Head of caudate nucleus (tissue), 42 donors: ENCODE results near the gene NR3C2.

Experiments used
- DNase-seq, 42 donors: peaks; one replicate each; pipeline versions ENCODE4 v3.0.0 to v3.0.0-alpha.2; 2020 to 2021; ENCODE audit warnings: mixed read lengths in 7 of 42
- intact Hi-C: fragments of 100-400 bp; cut with DNase I; formaldehyde crosslinking; loops from one replicate; pipeline ENCODE4 v1.15.0; 2022

NR3C2 gene

DNA sequence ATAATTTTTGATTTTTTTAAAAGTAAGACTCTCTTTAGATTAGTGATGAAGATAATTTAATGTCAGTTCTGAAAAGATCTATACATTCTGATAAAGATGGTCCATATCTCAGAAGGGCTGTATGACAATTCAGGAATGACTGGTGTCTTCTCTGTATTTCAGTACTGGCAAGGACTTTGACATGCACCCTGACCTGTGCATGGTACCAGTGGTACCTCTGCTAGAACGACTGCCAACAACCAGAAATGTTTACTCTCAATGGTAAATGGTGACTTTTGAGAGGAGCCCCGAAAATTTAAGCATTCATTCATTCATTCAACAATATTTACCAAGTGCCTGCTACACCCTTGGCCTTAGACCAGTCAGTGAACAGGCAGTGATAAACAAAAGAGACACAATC lies 4.8 kb downstream of the NR3C2 start:
- DNase-seq = no peak
- intact Hi-C loops = no loop called here

- DNase-seq = no peak
- intact Hi-C loops = no loop called here
Observed at GRCh38 chr4:148436512-148436911, 5.7 kb downstream of the NR3C2 start.

GRCh38 chr4:148435654-148436406 lies 6.4 kb downstream of the NR3C2 start:
- peak in 3 of 42 donors; percentile 5 to 15 (median 10) for DNase-seq

GRCh38 chr4:148434075-148434773 lies 8.0 kb downstream of the NR3C2 start:
- no peak for DNase-seq
- intact Hi-C loops = no loop called here

More at GRCh38 chr4:148435654-148436406, 6.4 kb downstream of the NR3C2 start:
- intact Hi-C loops = no loop called here

- intact Hi-C loops = no loop called here
- no peak for DNase-seq
Observed at GRCh38 chr4:148431401-148431800, 10.8 kb downstream of the NR3C2 start.

- intact Hi-C loops = no loop called here
- no peak for DNase-seq
Observed at GRCh38 chr4:148430854-148431253, 11.4 kb downstream of the NR3C2 start.

- intact Hi-C loops = no loop called here
- no peak for DNase-seq
Observed at GRCh38 chr4:148429206-148429605, 13.0 kb downstream of the NR3C2 start.

- intact Hi-C loops = no loop called here
Observed at GRCh38 chr4:148426643-148427042, 15.6 kb downstream of the NR3C2 start.

GRCh38 chr4:148425327-148426110 lies 16.7 kb downstream of the NR3C2 start:
- no peak for DNase-seq
- intact Hi-C loops = no loop called here

More at GRCh38 chr4:148426643-148427042, 15.6 kb downstream of the NR3C2 start:
- DNase-seq = no peak

- intact Hi-C loops = no loop called here
Observed at GRCh38 chr4:148420397-148420796, 21.8 kb downstream of the NR3C2 start.

DNA sequence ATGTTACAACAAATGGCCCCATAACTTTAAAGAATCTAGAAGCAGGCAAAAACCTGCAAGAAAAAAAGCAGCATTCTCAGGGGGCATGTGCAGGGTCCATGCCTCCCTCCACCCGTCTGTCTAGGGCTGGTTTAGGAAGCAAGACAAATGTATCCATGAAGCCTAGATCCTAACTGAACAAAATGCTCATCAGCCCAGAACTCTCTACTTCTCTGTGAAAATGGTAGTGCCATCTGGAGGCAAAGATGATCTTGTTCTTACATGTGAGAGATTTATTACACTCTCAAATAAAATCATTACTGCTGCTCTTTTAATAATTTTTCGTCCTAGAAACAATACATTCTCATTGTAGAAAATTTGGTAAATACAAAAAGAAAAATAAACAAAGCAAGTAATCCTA lies 26.7 kb downstream of the NR3C2 start:
- DNase-seq = peak in 1 of 42 donors; percentile 18
- intact Hi-C loops = no loop called here

More at GRCh38 chr4:148420397-148420796, 21.8 kb downstream of the NR3C2 start:
- no peak for DNase-seq

DNA sequence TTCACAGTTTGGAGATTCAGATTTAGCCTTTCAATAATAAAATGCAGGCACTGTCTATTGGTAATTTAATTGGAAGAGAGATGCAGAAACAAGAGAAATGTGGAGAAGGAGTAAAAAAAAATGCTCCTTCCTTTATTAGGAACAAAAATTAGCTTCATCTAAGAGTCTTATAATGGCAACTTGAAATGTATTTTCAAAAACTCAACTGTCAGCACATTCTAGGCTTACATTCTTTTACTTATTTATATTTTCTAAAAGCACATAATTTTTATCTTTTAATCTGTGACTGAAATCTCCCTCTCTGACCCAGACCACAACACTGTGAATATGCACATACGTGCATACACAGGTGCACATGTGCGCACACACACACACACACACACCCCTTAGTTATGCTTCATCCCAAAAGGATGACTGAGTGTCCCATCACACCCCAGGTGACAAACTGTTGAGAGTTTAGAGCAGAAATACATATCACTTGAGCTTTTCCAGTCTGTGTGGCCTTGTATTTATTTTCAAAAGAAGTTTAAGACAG lies 29.7 kb downstream of the NR3C2 start:
- DNase-seq = no peak
- intact Hi-C loops = no loop called here

DNA sequence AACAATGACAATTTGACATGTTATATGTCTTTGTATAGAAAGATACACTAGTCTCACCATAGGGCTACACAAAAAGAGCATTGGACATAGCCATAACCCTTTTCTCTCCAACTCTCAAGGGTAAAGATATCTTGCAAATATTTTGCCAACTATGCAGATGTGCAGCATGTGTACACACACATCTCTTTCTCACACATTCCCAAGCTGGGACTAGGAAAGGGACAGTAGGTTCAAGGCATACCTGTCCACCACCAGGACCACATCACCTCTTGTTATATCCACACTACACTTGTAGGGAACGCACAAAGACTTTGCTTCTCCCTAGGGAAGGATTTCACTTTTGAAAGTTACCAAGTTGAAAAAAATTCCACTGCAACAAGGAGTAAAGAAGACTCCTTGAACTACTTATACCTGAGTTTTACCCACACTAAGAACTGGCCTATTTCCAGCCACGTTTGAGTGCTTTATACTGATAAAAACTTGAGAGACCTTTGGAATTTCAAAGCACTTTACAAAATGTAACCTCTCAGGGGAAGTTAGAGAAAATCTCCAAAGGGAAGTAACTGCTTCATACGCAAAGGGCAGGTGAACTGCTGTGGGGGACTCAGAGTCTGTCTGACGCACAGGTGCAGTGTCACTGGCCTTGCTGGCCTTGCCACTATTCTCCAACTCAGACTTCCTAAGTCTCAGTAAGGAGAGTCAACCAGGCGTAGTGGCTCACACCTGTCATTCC lies 36.9 kb downstream of the NR3C2 start:
- no peak for DNase-seq
- intact Hi-C loops = no loop called here

DNA sequence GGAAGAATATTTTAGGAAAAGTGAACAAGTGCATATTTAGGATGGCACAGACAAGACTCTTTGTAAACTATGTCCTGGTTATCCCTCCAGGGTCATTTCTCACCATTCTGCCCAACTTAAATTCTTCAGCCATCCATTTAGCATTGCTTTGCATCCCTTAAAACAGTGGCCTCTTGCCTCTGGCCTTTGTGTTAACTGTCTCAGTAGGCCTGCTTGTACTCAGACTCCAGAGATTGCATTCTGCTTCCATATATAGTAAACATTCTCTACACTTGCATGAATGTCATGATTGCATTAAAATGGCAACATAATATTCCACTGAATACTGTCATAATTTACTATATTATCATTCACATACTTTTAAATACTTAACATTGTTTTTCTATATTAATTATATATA lies 43.2 kb downstream of the NR3C2 start:
- no peak for DNase-seq

DNA sequence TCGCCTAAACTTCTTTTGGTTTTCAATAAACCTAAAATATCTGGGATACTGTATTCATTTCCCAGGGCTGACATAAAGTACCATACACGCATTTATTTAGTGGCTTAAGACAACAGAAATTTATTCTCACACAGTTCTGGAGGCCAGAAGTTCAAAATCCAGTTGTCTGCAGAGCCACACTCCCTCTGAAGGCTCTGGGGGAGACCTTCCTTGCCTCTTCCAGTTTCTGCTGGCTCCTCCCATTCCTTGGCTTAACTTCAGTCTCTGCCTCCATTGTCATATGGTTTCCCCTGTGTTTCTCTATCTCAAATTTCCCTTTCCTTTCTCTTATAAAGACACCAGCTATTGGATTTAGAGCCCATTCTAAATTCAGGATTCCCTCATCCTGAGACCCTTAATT lies 44.4 kb downstream of the NR3C2 start:
- intact Hi-C loops = no loop called here
- DNase-seq = no peak

More for the DNA sequence above, 43.2 kb downstream of the NR3C2 start:
- intact Hi-C loops = no loop called here

DNA sequence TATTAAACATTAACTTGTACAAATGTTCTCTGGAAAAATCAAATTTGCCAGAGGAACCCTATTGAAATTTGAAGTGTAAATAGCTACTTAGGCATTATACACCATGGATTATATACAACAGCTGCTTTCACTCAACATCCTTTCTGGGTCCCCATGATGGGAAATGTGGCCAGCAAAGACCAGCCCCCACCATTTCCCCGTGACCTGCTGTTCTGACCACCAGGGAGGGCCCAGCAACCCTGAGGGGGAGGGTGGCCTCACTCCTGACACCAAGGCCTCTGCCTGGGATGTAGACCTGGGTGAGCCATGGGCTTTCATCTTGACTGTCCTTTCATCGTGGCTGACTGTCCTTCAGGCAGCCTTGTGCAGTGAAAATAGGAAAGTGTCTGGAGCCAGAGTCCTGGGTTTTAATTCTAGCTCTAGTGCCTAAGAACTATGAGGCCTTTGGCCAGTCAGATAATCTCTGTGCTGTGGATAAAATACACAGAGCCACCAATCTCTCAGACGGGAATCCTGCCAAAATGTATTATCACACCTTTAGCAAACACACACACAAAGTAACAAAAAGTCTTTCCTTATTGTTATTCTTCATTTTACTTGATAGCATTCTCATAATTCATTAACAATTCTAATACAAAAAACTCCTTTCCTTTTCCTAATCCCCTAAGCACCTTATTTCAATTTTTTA lies 45.1 kb downstream of the NR3C2 start:
- intact Hi-C loops = no loop called here
- DNase-seq = no peak

GRCh38 chr4:148395771-148396170 lies 46.4 kb downstream of the NR3C2 start:
- intact Hi-C loops = no loop called here
- no peak for DNase-seq

GRCh38 chr4:148391056-148391455 lies 51.2 kb downstream of the NR3C2 start:
- intact Hi-C loops = no loop called here
- DNase-seq = no peak
